HepG2 (cell line): ENCODE measurements around the gene SRCAP. TPM values are rescaled to one million over a fixed set of nuclear protein-coding genes. Genes with fewer than 3 reads are reported as not detected.

Experiments used
- ATAC-seq: fragments of 200-7000 bp; cut with Tn5 transposase; 3 replicates; pipeline ENCODE4 v1.9.1; 2020; ENCODE audit warnings: mild to moderate bottlenecking, moderate library complexity
- BruUV-seq: library from RNA; stranded (reverse); fragments of 400-500 nt; replicated peaks from 2 replicates; lab custom pipeline; 2021; lab: Mats Ljungman, UMichigan
- CTCF ChIA-PET: fragments of 300-600 bp; formaldehyde crosslinking; extraction: SDS; loops from one replicate; lab custom pipeline; 2021; ENCODE audit warnings: low total read pairs, inconsistent platforms, low intra/inter-chr PET ratio; lab: Yijun Ruan, JAX
- POLR2A ChIA-PET: fragments of 350-600 bp; sonication (Branson Sonifier 250); formaldehyde crosslinking; loops from one replicate; lab custom pipeline; 2020; ENCODE audit warnings: antibody characterized with exemption, inconsistent platforms; lab: Yijun Ruan, JAX
- DNase-seq: peaks from one replicate; pipeline ENCODE4 v3.0.0-alpha.2; 2015; ENCODE audit warnings: low spot score
- FAIRE-seq: peaks from 3 replicates; lab custom pipeline; 2011; peaks lifted over from hg19 to GRCh38; lab: Jason Lieb, UNC
- H2AFZ ChIP-seq: one replicate; pipeline ENCODE4 v1.6.1; 2011; ENCODE audit warnings: low read length, inconsistent platforms
- H3K27ac ChIP-seq: fragments of 300-600 bp; 3 replicates; pipeline ENCODE4 v1.8.0; 2011; ENCODE audit warnings: mixed run types, mild to moderate bottlenecking, mixed read lengths, low read length, inconsistent platforms; ENCODE audit not compliant: insufficient read depth; ENCODE audit errors: extremely low read length
- H3K27me3 ChIP-seq, 2 experiments: fragments of 200-600 bp in 1 of 2; 2 replicates in 1 of 2; 3 replicates in 1 of 2; pipeline versions ENCODE4 v1.6.0 to v1.8.0; 2011; ENCODE audit warnings: low read length in 2 of 2, mild to moderate bottlenecking in 2 of 2, moderate library complexity in 2 of 2, inconsistent platforms in 1 of 2; ENCODE audit not compliant: insufficient read depth in 2 of 2, control insufficient read depth in 1 of 2
- H3K36me3 ChIP-seq, 2 experiments: fragments of 200-600 bp in 1 of 2; replicated peaks in 1 of 2; 2 replicates in 1 of 2; 3 replicates in 1 of 2; pipeline versions ENCODE4 v1.5.1 to v1.8.0; 2011; ENCODE audit warnings: low read length in 2 of 2, inconsistent platforms in 1 of 2; ENCODE audit not compliant: insufficient read depth in 2 of 2, control insufficient read depth in 1 of 2
- H3K4me1 ChIP-seq: 2 replicates; pipeline ENCODE4 v1.5.1; 2012; ENCODE audit warnings: low read length, inconsistent platforms; ENCODE audit not compliant: insufficient read depth
- H3K4me2 ChIP-seq: 2 replicates; pipeline ENCODE4 v1.6.0; 2011; ENCODE audit warnings: low read depth, low read length, inconsistent platforms
- H3K4me3 ChIP-seq, 3 experiments: fragments of 200-600 bp in 1 of 3; sonication (generic), shearing (Covaris generic) in 1 of 3; replicated peaks in 1 of 3; 2 replicates each; pipeline ENCODE4 v1.5.1; 2011 to 2016; ENCODE audit warnings: low read length in 3 of 3, inconsistent platforms in 2 of 3, low read depth in 2 of 3, mild to moderate bottlenecking in 2 of 3, control low read depth in 1 of 3, mixed read lengths in 1 of 3; ENCODE audit not compliant: insufficient read depth in 1 of 3
- H3K79me2 ChIP-seq: one replicate; pipeline ENCODE4 v1.6.1; 2011; ENCODE audit warnings: low read length, inconsistent platforms; ENCODE audit not compliant: insufficient read depth
- H3K9ac ChIP-seq: 2 replicates; pipeline ENCODE4 v1.6.0; 2011; ENCODE audit warnings: mild to moderate bottlenecking, low read depth, low read length, inconsistent platforms; ENCODE audit not compliant: insufficient read depth
- H3K9me3 ChIP-seq: 2 replicates; pipeline ENCODE4 v1.5.1; 2012; ENCODE audit warnings: mild to moderate bottlenecking, low read length
- H4K20me1 ChIP-seq: 2 replicates; pipeline ENCODE4 v1.6.0; 2011; ENCODE audit warnings: inconsistent platforms, mild to moderate bottlenecking, low read length, moderate library complexity; ENCODE audit not compliant: insufficient read depth
- AGO2 ChIP-seq: fragments of 200-400 bp; formaldehyde crosslinking; optimal IDR thresholded peaks from 2 replicates; pipeline ENCODE3; 2017; ENCODE audit warnings: mild to moderate bottlenecking, low read depth, low read length, moderate library complexity
- RBFOX2 ChIP-seq: fragments of 200-400 bp; formaldehyde crosslinking; IDR thresholded peaks from 2 replicates; pipeline ENCODE4 v1.6.1; 2017; ENCODE audit warnings: low read depth, mild to moderate bottlenecking, low read length
- RXRA ChIP-seq: sonication (generic); formaldehyde crosslinking; IDR thresholded peaks from 2 replicates; pipeline ENCODE4 v1.5.1; 2020; ENCODE audit warnings: missing genetic modification reagents
- ZNF564 ChIP-seq: sonication (generic); formaldehyde crosslinking; IDR thresholded peaks from 2 replicates; pipeline ENCODE4 v1.8.1; 2023; ENCODE audit warnings: mild to moderate bottlenecking, missing genetic modification reagents
- ZNF720 ChIP-seq: sonication (generic); formaldehyde crosslinking; IDR thresholded peaks from 2 replicates; pipeline ENCODE4 v1.4.0; 2020; ENCODE audit warnings: missing genetic modification reagents
- WGBS: methylation state at CpG from one replicate; pipeline ENCODE4 v1.1.6; 2017; ENCODE audit warnings: low lambda C conversion rate; 5-methylcytosine and 5-hydroxymethylcytosine counted together
- in situ Hi-C: cut with HindIII; loops from 2 replicates; pipeline ENCODE4 v1.10.0; 2017; ENCODE audit warnings: low pct_unique_long_range_greater_than_20kb; ENCODE audit not compliant: extremely low pct_ligation_motif_present
- intact Hi-C: fragments of 100-400 bp; cut with micrococcal nuclease; formaldehyde crosslinking; loops from one replicate; pipeline ENCODE4 v1.10.0; 2022; ENCODE audit not compliant: unreplicated experiment
- polyA plus RNA-seq, 8 experiments: library from polyadenylated mRNA; depleted of rRNA in 3 of 8; stranded (reverse) in 7 of 8; unstranded in 1 of 8; fragments of >200 nt; fragmentation: Illumina TruSeq in 4 of 8; extraction: Trizol in 4 of 8; gene quantifications; 2 replicates each; pipeline versions ENCODE4 v1.2.1 to v1.2.3, GENCODE V29; 2011 to 2016; ENCODE audit warnings: low read depth in 4 of 8, missing spikeins in 1 of 8, mixed read lengths in 1 of 8; ENCODE audit not compliant: insufficient read depth in 1 of 8
- total RNA-seq, 5 experiments: library from RNA; depleted of rRNA; stranded (reverse); fragments of >200 nt; fragmentation: Illumina TruSeq; extraction: Trizol; gene quantifications; 2 replicates each; pipeline ENCODE4 v1.2.3, GENCODE V29; 2016; ENCODE audit warnings: low read depth in 1 of 5

Gene SRCAP
- total and polyA plus RNA-seq, 2 of the 13 experiments (the other 11 are each of a cell fraction or from before 2014, with no cell fraction given): 4.9 to 9.0 TPM

GRCh38 chr16:30764816-30765465 is 66.0 kb downstream of the SRCAP start:
- Histone ChIP-seq H3K9me3 (no peaks in the 10 kb centered on the region), H3K4me2 (no peak overlapping the region), H3K9ac (no peak overlapping the region), H3K79me2 (peaks cover 19% of the 10 kb centered on the region), H3K27me3 (no peaks in the 10 kb centered on the region; a peak in 1 of 5 replicates), H3K36me3 (peaks cover 50 to 62% of the 10 kb centered on the region in 2 experiments), H2AFZ (no peak overlapping the region)
- over 99% methylated on average over 12 of the region's 12 CpGs for WGBS
- no peak for ATAC-seq
- in situ Hi-C loops: no loop called here
- CTCF ChIA-PET: no interaction called here
- DNase-seq: no peak
- TF ChIP-seq RXRA (CRISPR knock-in tag) (0 out of 2 replicates have a peak, but pooled peaks have one; percentile 3), ZNF564 (CRISPR knock-in tag) (no peak)
- TF ChIP-seq, all 625 proteins: peak for 1
- Histone ChIP-seq H4K20me1 (no peaks in the 10 kb centered on the region), H3K27ac (no peak overlapping the region), H3K4me1 (peaks cover 29% of the 10 kb centered on the region), H3K4me3 (no peak overlapping the region)
- BruUV-seq: no TSS peak
- intact Hi-C loops: no loop called here
- FAIRE-seq: no peak
- POLR2A ChIA-PET: interaction anchor here (1.3 to 1.5 kb wide), 2 partner anchors 10 to 17 kb away, joined by 6 to 10 read pairs; partner anchors contain the start of gene PHKG2

GRCh38 chr16:30766206-30766932 is 67.4 kb downstream of the SRCAP start:
- ChIA-PET POLR2A (interaction anchor here (0.6 to 1.5 kb wide), 3 partner anchors 8 to 135 kb away, joined by 3 to 6 read pairs (median 4); partner anchors contain the start of gene PHKG2), CTCF (no interaction called here)
- peaks cover 18% of the 10 kb centered on the region for H3K4me1 ChIP-seq
- no peak overlapping the region for H3K4me2 ChIP-seq
- FAIRE-seq (no peak), DNase-seq (no peak), ATAC-seq (no peak)
- H2AFZ ChIP-seq: no peak overlapping the region
- in situ Hi-C loops (no loop called here), intact Hi-C loops (no loop called here)
- H4K20me1 ChIP-seq: no peaks in the 10 kb centered on the region
- no peaks in the 10 kb centered on the region for H3K9me3 ChIP-seq
- peaks cover 55 to 73% of the 10 kb centered on the region in 2 experiments for H3K36me3 ChIP-seq
- BruUV-seq: no TSS peak
- 97% methylated on average over 29 of the region's 29 CpGs for WGBS
- no peak overlapping the region for H3K27ac ChIP-seq
- TF ChIP-seq RBFOX2 (peak; percentile 41; the same call in 1 of the 2 replicates), ZNF720 (CRISPR knock-in tag) (no peak), AGO2 (peak; percentile 45)
- peaks cover 19% of the 10 kb centered on the region for H3K79me2 ChIP-seq
- H3K9ac ChIP-seq: no peak overlapping the region
- H3K27me3 ChIP-seq: no peaks in the 10 kb centered on the region; a peak in 1 of 5 replicates
- no peak overlapping the region for H3K4me3 ChIP-seq
